Progenitor cell of endocrine pancreas (in vitro differentiated cells): ENCODE data around the gene YY1. TPM values are rescaled to one million over a fixed set of nuclear protein-coding genes. Genes with fewer than 3 reads are reported as not detected.

Experiments used
- DNase-seq: peaks from one replicate; pipeline ENCODE4 v3.0.0; 2021; ENCODE audit warnings: low spot score; ENCODE audit not compliant: unreplicated experiment
- H3K27ac Mint-ChIP-seq: 2 replicates; pipeline ENCODE4 v1.8.0; 2021; ENCODE audit warnings: mild to moderate bottlenecking, moderate library complexity, mixed read lengths
- H3K27me3 Mint-ChIP-seq: 2 replicates; pipeline ENCODE4 v1.8.0; 2021; ENCODE audit warnings: mixed read lengths
- H3K36me3 Mint-ChIP-seq: 2 replicates; pipeline ENCODE4 v1.8.0; 2022; ENCODE audit warnings: mixed read lengths; ENCODE audit not compliant: insufficient read depth
- H3K4me1 Mint-ChIP-seq: 2 replicates; pipeline ENCODE4 v1.8.0; 2021; ENCODE audit warnings: low read depth, mixed read lengths
- H3K4me3 Mint-ChIP-seq: 2 replicates; pipeline ENCODE4 v1.8.0; 2021; ENCODE audit warnings: low read depth, mild to moderate bottlenecking, moderate library complexity, mixed read lengths
- H3K9me3 Mint-ChIP-seq: 2 replicates; pipeline ENCODE4 v1.8.0; 2021; ENCODE audit warnings: low read depth, mixed read lengths
- CTCF ChIP-seq: fragments of 200-600 bp; sonication (generic); IDR thresholded peaks from one replicate; pipeline ENCODE4 v1.5.0; 2021; ENCODE audit warnings: antibody characterized with exemption, mild to moderate bottlenecking; ENCODE audit not compliant: unreplicated experiment
- total RNA-seq: library from RNA; stranded (reverse); gene quantifications from 2 replicates; pipeline ENCODE4 v1.2.1, GENCODE V29; 2021

Gene YY1
- total RNA-seq, 1 donor from 2014 or later = 90.2 TPM

DNA sequence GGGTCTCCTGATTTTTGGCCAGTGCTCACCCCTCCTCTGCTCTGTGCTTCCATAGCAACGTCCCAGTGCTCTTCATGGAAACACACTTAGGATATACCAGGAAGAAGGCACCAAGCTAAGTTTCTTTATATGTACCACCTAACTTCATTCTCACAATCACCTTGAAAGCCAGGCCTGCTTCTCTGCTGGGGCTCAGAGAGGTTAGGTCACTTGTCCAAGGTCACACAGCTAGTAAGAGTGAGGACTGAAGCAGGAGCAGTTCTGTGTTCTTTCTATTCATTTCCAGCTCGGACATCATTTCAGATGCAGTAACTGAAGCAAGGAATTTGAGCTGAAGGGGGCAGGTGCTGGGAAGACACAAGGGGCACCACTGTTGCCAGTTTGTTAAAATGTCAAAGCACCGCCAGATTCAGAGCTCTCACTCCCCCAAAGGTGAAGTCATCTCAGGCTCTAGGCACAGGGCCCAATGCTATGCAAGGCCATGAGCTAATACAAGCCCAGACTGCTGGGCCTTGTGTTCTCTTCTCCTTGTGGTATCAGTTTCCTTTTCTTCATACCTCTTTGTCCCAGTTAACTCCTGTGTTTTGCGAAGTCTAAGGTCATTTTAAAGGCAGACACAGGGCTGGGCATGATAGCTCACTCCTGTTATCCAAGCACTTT, 19.7 kb upstream of the YY1 start:
- no peaks in the 10 kb centered on the region for H3K36me3 Mint-ChIP-seq
- no peak for DNase-seq
- no peak for TF ChIP-seq CTCF
- no peak overlapping the region for H3K4me3 Mint-ChIP-seq
- H3K9me3 Mint-ChIP-seq = no peaks in the 10 kb centered on the region
- peaks cover 15% of the 10 kb centered on the region for H3K4me1 Mint-ChIP-seq
- peak overlapping the region; percentile 5 for H3K27ac Mint-ChIP-seq
- no peaks in the 10 kb centered on the region for H3K27me3 Mint-ChIP-seq

- H3K36me3 Mint-ChIP-seq = no peaks in the 10 kb centered on the region
- peak; percentile 47 for DNase-seq
- H3K4me3 Mint-ChIP-seq = no peak overlapping the region
- TF ChIP-seq CTCF = no peak
- H3K27me3 Mint-ChIP-seq = no peaks in the 10 kb centered on the region
- H3K9me3 Mint-ChIP-seq = no peaks in the 10 kb centered on the region
- no peak overlapping the region for H3K27ac Mint-ChIP-seq
- no peaks in the 10 kb centered on the region for H3K4me1 Mint-ChIP-seq
Measured at GRCh38 chr14:100221533-100222223, 17.3 kb upstream of the YY1 start.

DNA sequence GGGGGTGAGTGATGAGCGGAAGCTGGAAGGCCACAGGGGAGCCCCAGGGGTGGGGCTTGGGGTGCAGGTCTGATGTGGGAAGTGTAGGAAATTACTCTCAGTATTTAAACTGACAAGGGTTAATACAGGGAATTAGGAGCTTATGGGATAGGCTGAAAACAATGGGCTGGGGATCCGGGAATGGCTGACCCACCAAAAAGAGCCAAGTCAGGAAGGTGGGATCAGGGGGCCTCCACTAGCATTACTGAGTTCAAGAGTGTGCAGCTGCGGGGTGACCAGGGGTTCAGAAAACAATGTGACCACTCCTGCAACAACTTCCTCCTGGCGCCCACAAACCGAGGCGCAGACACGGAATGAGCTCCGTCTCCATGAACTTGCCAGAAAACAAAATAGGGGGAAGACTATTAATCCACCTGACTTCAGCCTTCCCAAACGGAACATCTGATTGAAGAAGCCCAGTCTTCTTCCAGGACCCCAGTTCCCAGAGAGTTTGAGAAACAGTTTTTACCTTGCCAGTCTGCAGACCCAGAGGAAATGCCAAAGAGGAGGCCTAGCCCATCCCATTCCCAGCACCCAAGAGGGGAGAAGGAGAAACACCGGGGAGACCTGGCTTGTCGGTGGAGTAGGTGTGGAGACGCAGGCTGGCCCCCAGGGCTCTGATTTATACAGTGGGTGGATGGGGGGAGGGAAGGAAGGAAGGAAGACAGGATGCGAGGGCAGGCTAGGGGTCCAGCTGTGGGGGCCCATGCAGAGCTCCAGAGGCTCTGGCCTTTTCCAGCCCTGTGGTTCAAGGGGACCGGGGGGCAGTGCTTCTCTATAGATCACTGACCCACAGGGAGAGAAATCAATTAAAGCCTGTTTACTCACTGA, 16.5 kb upstream of the YY1 start:
- Mint-ChIP-seq H3K9me3 (no peaks in the 10 kb centered on the region), H3K27me3 (no peaks in the 10 kb centered on the region), H3K27ac (no peak overlapping the region), H3K4me1 (no peaks in the 10 kb centered on the region), H3K36me3 (no peaks in the 10 kb centered on the region), H3K4me3 (no peak overlapping the region)
- TF ChIP-seq CTCF = no peak
- no peak for DNase-seq

DNA sequence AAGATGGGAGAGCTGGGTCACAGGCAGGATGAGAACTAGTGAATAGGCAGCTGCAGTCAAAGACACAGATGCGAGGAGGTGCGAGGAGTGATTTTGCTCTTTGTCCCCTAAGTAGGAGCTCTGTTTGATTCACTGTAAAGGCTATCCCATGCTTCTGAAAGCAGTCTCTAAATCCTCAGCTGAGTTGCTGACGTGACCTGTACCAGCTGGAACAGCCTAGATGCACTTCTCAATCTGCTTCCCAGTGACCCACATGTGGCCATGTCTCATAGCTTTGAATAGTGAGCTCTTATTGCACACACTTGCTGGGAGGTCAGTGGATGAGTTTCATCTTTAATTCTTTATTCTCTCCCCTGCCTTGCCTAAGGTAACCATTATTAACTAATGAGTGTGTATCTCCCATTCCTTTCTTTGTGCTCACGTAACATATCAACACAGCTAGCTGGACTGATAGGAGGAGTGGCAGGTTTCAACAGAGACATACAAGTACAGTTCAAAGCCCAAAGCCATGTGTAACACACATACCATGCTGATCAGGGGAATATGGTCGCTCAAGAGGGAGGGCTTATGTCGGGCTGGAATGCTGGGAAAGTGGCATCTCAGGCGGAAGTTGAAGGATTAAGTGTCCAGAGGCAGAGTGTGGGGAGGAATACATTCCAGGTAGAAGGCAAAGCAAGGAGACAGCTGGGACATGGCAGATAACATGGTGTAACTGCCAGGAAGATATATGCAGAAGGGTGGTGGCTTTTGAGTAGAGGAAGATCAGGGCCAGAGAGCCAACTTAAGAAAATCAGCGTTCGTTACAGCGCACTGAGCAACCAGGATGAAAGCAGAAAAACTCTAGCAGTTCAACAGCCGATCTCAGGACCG, 15.4 kb upstream of the YY1 start:
- no peak overlapping the region for H3K27ac Mint-ChIP-seq
- no peaks in the 10 kb centered on the region for H3K36me3 Mint-ChIP-seq
- peak overlapping the region; percentile 1 for H3K4me3 Mint-ChIP-seq
- no peaks in the 10 kb centered on the region for H3K9me3 Mint-ChIP-seq
- DNase-seq = no peak
- peaks cover 1% of the 10 kb centered on the region for H3K4me1 Mint-ChIP-seq
- no peaks in the 10 kb centered on the region for H3K27me3 Mint-ChIP-seq
- TF ChIP-seq CTCF = no peak
